ENCODE measurements around the gene MRRF. TPM values are rescaled to one million over a fixed set of nuclear protein-coding genes. Genes with fewer than 3 reads are reported as not detected.
A peak's percentile ranks its signal among the peaks of the same experiment; 100 is the strongest.

Gene MRRF
- total RNA-seq, 4 donors from 2014 or later: 33.2 to 55.7 (median 47.2) TPM

DNA sequence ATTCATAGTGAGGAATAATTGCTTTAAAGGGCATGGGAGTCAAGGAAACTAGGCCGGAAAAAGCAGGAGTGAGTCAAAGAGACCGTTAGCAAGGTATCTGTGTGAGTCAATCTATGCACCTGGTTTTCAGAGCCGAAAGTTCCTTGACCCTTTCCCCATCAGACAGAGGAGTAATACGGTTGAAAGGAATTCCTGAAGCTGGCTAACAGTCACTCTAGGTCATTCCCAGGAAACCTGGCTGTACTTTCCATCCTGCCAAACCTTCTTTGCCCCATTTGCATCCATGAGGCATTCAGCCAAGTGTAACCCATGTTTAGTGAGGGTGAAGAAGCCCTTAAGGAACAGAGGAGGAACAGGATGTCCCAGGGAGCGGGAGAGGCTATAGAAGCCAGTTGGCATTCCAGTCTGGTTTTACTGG is 16.2 kb upstream of the MRRF start:
- H3K36me3 ChIP-seq: peaks cover 5 to 68% of the 10 kb centered on the region in 2 donors
- intact Hi-C loops (cut with DNase I; ENCODE audit: low total_unique reads): no loop called here
- H3K4me1 ChIP-seq: peaks cover 11 to 22% of the 10 kb centered on the region in 2 donors
- peak in 1 of 2 donors; percentile 37 for DNase-seq
- H3K4me3 ChIP-seq: no peak overlapping the region
- TF ChIP-seq CTCF (IDR thresholded peaks at IDR 0.05 in 4 of 5, conservative IDR thresholded peaks at IDR 0.05 in 1 of 5) (no peak), POLR2A (IDR thresholded peaks at IDR 0.05) (no peak)
- H3K27ac ChIP-seq: peak overlapping the region in 2 of 4 donors; percentile 31 to 45
- ATAC-seq: peak; percentile 82 to 85
- H3K9me3 ChIP-seq: no peaks in the 10 kb centered on the region
- no peaks in the 10 kb centered on the region for H3K27me3 ChIP-seq
- in situ Hi-C loops (cut with MboI; ENCODE audit: low sequenced_read_pairs in 4 of 4): no loop called here

DNA sequence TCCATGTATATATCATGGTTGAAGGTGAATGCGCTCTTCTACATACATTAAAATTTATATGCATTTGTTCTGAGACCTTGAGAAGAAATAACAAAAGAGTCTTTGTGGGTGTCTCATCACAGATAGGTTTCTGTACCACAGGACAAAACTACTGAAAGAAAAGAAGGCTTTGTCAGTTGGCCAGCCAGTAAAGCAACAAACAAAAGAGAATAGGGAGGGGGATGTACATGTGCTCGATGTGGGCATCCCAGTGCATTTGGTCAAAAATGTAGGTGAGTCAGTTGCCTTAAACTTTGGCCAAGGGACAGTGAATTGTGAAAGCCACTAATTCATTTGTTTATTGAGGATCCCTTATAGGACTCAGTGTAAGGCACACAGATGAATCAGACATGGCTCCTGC is 13.3 kb upstream of the MRRF start:
- no peaks in the 10 kb centered on the region for H3K27me3 ChIP-seq
- H3K4me1 ChIP-seq: peaks cover 11 to 28% of the 10 kb centered on the region in 2 donors
- no peak overlapping the region for H3K4me3 ChIP-seq
- peaks cover 0 to 41% of the 10 kb centered on the region in 2 donors for H3K36me3 ChIP-seq
- ATAC-seq (no peak), DNase-seq (no peak)
- in situ Hi-C loops (cut with MboI; ENCODE audit: low sequenced_read_pairs in 4 of 4): no loop called here
- no peaks in the 10 kb centered on the region for H3K9me3 ChIP-seq
- intact Hi-C loops (cut with DNase I; ENCODE audit: low total_unique reads): no loop called here
- H3K27ac ChIP-seq: peak overlapping the region in 2 of 4 donors; percentile 3 to 32
- TF ChIP-seq CTCF (IDR thresholded peaks at IDR 0.05 in 4 of 5, conservative IDR thresholded peaks at IDR 0.05 in 1 of 5) (no peak), POLR2A (IDR thresholded peaks at IDR 0.05) (no peak)

DNA sequence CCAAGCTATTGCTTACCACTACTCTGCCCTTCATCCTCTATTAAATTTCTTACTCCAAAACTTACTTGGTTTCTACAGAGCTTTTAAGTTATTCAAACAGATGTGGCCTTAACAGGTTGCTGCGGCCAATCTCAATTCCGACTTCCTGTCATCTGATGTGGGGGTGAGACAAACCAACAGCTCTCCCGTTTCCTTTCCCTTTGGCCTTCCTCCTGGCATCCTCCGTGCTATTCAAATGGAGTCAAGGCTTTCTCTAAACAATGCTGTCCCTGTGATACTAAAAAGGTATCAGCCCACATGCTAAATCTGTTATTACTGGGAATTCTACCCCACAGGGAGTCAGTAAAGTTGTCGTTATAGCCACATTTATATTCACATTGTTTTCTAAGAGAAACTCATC is 11.9 kb upstream of the MRRF start:
- TF ChIP-seq CTCF (IDR thresholded peaks at IDR 0.05 in 4 of 5, conservative IDR thresholded peaks at IDR 0.05 in 1 of 5) (no peak), POLR2A (IDR thresholded peaks at IDR 0.05) (no peak)
- peaks cover 11 to 28% of the 10 kb centered on the region in 2 donors for H3K4me1 ChIP-seq
- H3K27me3 ChIP-seq: no peaks in the 10 kb centered on the region
- no peak for ATAC-seq
- intact Hi-C loops (cut with DNase I; ENCODE audit: low total_unique reads) (no loop called here), in situ Hi-C loops (cut with MboI; ENCODE audit: low sequenced_read_pairs in 4 of 4) (no loop called here)
- H3K36me3 ChIP-seq: peaks cover 0 to 37% of the 10 kb centered on the region in 2 donors
- peak overlapping the region; percentile 29 to 64 (median 42) for H3K27ac ChIP-seq
- DNase-seq: no peak
- no peak overlapping the region for H3K4me3 ChIP-seq
- no peaks in the 10 kb centered on the region for H3K9me3 ChIP-seq

GRCh38 chr9:122254761-122255160 is 9.9 kb upstream of the MRRF start:
- TF ChIP-seq CTCF (IDR thresholded peaks at IDR 0.05 in 4 of 5, conservative IDR thresholded peaks at IDR 0.05 in 1 of 5) (no peak), POLR2A (IDR thresholded peaks at IDR 0.05) (no peak)

GRCh38 chr9:122256206-122256605 is 8.5 kb upstream of the MRRF start:
- DNase-seq (no peak), ATAC-seq (no peak)
- no peaks in the 10 kb centered on the region for H3K27me3 ChIP-seq
- no peak for TF ChIP-seq POLR2A (IDR thresholded peaks at IDR 0.05)
- no peak for TF ChIP-seq CTCF (IDR thresholded peaks at IDR 0.05 in 4 of 5, conservative IDR thresholded peaks at IDR 0.05 in 1 of 5)
- H3K36me3 ChIP-seq: peaks cover 0 to 47% of the 10 kb centered on the region in 2 donors
- H3K27ac ChIP-seq: no peak overlapping the region
- peaks cover 10 to 23% of the 10 kb centered on the region in 2 donors for H3K4me1 ChIP-seq
- no peaks in the 10 kb centered on the region for H3K9me3 ChIP-seq
- no peak overlapping the region for H3K4me3 ChIP-seq
- intact Hi-C loops (cut with DNase I; ENCODE audit: low total_unique reads) (no loop called here), in situ Hi-C loops (cut with MboI; ENCODE audit: low sequenced_read_pairs in 4 of 4) (no loop called here)

More at GRCh38 chr9:122254761-122255160, 9.9 kb upstream of the MRRF start:
- peak overlapping the region in 2 of 4 donors; percentile 19 to 32 for H3K27ac ChIP-seq
- peaks cover 7 to 22% of the 10 kb centered on the region in 2 donors for H3K4me1 ChIP-seq
- peaks cover 0 to 42% of the 10 kb centered on the region in 2 donors for H3K36me3 ChIP-seq
- H3K9me3 ChIP-seq: no peaks in the 10 kb centered on the region
- intact Hi-C loops (cut with DNase I; ENCODE audit: low total_unique reads) (no loop called here), in situ Hi-C loops (cut with MboI; ENCODE audit: low sequenced_read_pairs in 4 of 4) (no loop called here)
- H3K27me3 ChIP-seq: no peaks in the 10 kb centered on the region
- no peak for DNase-seq
- H3K4me3 ChIP-seq: no peak overlapping the region
- ATAC-seq: no peak
